Measurements from ENCODE around the gene NRF1.
A peak's percentile ranks its signal among the peaks of the same experiment; 100 is the strongest.
"Not testable (repeated sequence)": the region's sequence is repeated elsewhere in the genome, so short reads cannot be mapped to it uniquely, and the experiment has no call there.

NRF1 gene

DNA sequence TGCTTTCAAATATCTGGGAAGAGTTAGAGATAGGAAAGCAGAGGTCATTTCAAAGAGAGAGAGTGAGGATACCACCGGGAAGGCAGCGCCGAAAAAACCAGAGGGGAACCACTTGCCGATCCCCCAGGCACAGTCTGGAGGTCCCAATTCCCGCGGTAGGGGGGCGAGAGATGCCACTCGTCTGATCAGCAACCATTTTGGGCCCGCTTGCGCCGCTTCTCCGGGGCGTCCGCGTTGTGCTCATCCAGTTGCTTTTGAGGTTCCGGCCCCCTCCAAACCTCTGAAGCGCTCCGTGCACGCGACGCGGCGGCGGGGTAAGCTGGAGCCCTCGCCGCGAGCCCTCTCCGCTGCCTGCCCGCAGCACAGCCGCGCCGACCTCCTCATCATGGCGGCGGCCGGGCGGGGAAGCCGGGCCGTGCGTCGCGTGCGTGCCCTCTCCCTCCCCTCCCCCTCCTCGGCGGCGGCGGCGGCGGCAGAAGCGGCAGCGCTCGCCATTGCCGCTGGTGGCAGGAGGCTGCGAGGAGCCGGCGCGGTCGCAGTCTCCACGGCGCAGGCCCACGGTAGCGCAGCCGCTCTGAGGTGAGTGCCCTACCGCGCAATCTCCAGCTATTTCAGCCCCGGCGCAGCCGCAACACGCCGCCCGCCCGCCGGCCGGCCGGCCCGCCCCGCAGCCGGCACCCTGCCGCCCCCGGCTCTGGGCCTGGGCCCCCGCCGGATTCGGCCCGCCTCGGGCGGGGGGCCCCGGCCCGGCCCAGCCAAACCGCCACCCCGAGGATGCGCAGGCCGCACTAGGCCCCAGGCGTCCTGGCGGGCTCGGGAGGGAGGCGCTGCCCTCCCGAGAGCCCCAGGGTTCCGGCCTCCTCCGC, at the start of gene NRF1:
Gene NRF1, plus strand, starts transcription at position 475 of the 866 bp plus-strand sequence. CDS start 45,632 bp downstream, outside the sequence.
- peak; percentile 92 to 93 for DNase-seq

DNA sequence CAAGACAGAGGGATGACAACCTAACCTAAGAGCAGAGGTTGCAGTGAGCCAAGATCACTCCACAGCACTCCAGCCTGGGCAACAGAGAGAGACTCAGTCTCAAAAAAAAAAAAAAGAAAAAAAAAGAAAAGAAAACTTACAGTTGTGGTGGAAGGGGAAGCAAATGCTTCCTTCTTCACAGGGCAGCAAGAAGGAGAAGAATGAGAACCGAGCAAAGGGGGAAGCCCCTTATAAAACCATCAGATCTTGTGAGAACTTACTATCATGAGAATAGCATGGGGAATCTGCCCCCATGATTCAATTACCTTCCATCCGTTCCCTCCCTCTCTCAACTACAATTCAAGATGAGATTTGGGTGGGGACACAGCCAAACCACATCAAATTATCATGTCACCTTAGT, 45.2 kb upstream of the NRF1 start:
- DNase-seq = not testable (repeated sequence)

DNA sequence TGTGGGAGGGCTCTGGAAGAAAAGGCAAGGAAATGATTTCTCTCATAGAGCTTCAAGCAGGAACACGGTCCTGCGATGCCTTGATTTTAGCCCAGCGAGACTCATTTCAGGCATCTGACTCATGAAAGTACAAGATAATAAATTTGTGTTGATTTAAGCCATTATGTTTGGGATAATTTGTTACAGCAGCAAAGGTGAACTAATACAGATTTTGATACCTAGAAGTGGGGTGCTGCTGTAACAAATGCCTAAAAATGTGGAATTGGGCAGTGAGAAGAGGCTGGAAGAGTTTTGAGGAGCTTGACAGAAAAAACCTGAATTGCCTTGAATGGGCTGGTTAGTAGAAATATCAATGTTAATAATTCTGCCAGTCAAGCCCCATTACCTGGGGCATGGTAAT, 44.1 kb upstream of the NRF1 start:
- no peak for DNase-seq

DNA sequence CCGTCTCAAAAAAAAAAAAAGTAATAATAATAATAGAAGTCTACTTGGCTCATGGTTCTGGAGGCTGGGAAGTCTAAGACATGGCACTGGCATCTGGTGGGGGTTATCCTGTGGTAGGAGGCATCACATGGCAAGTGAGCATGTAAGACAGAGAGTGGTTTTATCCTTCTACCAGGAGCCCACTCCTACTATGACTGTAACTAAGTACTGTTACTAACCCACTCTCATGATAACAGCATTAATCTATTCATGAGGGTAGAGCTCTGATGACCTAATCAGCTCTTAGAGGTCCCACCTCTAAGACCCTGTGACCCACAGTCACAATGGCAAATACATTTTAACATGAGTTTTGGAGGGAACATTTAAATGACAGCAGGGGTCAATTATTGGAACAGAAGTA, 43.3 kb upstream of the NRF1 start:
- DNase-seq = no peak

DNA sequence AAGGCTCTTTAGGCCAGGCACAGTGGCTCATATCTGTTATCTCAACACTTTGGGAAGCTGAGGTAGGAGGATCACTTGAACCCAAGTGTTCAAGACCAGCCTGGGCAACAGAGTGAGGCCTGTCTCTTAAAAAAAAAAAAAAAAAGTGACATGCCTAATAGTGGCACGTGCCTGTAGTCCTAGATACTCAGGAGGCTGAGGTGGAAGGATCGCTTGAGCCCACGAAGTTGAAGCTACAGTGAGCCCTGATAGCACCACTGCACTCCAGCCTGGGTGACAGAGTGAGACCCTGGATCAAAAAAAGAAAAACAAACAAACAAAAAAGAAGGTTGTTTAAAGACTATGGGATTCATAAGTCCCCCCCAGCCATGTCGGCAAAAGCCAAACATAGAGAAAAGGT, 42.2 kb upstream of the NRF1 start:
- DNase-seq = no peak

DNA sequence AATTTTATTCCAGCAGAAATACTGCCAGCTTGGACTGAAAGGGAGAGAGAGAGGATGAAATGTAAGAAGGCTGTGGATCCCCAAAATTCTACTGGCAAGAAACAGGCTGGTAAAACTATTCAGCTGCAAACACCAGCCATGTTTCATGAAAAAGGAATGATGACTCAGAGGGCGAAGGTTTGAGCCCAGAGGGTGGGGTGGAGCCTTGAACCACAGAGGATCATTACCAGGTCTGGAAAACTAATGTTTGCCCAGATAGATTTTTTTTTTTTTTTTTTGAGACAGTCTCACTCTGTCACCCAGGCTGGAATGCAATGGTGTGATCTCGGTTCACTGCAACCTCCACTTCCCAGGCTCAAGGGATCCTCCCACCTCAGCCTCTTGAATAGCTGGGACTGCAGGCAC, 41.7 kb upstream of the NRF1 start:
- DNase-seq = no peak

DNA sequence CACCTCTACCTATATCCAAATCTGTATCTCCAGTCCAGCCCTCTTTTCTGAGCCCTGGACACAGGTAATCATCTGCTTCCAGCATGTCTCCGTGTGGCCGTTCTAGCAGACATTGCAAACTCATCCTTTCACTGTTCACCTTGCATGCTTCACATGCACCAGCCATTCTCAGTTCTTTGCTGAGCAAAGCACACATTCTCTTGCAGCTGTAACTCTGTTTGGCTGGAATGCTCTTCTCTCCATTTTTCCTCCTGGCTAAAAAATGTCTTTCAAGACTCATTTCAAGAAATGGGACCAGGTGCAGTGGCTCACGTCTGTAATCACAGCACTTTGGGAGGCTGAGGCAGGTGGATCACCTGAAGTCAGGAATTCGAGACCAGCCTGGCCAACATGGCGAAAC, 40.3 kb upstream of the NRF1 start:
- no peak for DNase-seq

DNA sequence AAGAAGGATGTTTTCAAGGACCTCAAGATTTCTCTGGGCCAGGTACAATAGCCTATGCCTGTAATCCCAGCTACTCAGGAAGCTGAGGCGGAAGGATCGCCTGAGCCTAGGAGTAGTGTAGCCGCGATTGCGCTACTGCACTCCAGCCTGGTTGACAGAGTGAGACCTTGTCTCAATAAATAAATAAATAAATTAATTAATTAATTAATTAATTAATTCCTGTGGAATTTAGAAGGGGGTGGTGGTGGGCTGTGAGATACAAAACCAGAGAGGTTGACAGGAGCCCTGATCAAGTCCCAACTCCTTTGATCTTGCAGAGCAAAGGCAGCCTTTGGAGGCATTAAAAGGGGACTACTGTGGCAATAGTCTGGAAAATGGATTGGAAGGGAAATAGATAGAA, 39.3 kb upstream of the NRF1 start:
- no peak for DNase-seq

DNA sequence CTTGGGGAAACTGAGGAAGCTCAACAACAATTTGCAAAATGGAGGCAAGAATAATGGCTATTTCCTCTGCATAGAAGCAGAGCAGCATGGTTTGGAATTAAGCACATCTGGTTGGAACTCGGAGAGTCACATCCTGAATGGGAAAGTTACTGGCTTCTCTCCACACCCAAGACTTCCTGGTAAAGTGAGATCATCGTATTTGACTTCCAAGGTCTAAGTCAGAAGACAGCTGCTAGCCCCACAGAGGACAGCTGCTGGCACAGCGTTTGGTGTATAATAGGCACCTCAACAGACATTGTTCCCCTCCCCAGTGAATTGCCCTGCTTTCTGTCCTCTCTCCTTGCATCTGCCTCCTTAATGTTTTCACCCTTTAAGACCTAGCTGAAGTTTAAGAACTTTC, 37.0 kb upstream of the NRF1 start:
- DNase-seq = no peak

DNA sequence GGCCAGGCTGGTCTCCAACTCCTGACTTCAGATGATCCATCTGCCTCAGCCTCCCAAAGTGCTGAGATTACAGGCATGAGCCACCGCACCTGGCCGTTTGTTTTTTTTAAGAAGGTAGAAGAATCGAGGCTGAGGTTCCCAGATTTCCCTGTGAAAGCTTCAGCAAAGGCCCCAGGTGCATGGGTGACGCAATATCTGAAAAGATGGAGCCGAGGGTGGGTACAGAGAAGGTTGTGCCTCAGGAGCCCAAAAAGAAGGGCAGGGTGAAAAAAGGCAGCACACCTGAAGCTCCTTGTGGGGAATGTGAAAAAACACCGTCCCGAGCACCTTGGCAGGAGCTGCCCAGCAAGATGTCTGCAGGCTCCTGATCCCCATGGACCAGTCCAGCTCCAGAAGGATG, 35.8 kb upstream of the NRF1 start:
- DNase-seq = no peak

DNA sequence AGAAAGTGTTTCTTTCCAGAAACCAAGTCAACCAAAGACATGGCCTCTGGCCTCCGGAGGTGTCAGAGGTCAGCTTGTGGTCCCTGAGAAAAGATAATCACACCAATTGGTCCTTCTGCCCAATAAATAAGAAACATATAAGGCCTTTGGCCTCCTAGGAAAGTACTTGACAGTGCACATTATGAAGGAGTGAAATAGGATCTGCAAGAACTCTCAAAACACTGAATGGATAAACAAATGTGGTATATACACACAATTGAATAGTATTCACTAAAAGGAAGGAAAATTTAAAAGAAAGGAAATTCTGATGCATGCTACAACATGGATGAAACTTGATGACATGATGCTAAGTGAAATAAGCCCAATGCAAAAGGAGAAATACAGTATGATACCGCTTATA, 35.4 kb upstream of the NRF1 start:
- no peak for DNase-seq

DNA sequence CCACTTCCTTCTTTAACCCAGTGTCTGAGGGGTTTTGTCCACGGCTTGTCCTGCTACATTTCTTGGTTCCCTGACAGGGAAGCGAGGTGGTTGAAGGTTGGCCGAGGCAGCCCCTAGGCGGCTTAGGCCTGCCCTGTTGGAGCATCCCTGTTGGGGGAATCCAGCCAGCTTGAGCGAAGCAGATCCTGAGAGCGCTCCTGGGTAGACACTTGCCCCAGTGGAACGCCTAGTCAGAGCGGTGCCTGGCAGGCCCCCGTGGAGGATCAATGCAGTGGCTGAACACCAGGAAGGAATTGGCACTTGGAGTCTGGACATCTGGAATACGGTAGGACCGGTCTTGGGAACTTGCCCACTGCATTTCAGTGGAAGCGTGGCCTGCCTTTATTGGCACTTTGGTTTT, 32.7 kb upstream of the NRF1 start:
- no peak for DNase-seq

DNA sequence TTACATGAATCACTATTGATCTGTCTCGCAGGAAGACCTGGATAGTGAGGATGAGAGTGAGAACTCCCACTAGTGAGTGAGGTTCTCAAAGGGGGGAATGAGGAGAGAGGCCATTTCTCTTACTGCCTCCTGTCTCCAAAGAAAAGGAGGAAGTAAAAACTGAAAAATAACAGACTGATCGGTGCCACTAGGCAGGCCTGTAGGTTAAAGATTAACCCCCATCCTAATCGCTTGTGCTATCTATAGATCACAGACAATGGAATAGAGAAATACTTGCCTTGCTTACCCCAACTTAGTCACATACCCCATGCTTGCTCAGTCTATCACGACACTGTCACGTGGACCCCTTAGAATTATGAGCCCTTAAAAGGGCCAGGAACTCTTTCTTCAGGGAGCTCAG, 25.3 kb upstream of the NRF1 start:
- DNase-seq = not testable (repeated sequence)

DNA sequence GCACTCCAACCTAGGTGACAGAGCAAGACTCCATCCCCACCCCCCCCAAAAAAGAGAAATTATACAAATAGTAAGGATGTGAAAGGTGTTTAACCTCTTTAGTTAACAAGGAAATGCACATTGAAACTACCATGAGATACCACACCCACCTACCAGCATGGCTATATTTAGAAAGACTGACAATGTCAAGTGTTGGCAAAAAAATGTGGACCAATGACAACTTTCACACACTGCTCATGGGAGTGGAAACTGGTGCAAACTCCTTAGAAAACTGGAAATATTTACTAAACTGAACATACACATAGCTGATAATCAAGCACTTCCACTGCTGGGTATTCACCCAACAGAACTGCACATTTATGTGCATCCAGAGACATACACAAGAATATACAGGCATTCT, 23.3 kb upstream of the NRF1 start:
- no peak for DNase-seq

DNA sequence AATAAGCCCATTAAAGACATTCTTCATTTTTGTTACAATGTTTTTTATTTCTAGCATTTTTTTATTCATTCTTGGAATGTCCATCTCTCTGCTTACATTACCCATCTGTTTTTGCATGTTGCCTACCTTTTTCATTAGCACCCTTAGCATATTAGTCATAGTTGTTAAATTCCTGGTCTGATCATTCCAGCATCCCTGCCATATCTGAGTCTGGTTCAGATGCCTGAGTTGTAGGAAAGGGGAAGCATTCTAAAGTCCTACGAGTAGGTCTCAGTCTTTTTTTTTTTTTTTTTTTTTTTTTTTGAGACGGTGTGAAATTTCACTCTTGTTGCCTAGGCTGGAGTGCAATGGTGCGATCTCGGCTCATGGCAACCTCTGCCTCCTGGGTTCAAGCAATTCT, 19.7 kb upstream of the NRF1 start:
- DNase-seq = no peak

DNA sequence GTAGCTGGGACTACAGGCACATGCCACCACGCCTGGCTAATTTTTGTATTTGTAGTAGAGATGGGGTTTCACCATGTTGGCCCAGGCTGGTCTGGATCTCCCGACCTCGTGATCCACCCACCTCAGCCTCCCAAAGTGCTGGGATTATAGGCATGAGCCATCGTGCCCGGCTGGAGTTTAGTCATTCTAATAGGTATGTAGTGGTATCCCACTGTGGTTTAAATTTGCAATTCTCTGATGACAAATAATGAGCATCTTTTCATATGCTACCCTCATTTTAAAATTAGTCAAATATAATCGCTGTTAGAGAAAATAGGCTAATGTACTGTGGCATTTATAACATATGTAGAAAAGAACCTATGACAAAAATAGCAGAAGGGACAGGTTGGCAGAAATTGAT, 15.1 kb upstream of the NRF1 start:
- not testable (repeated sequence) for DNase-seq

DNA sequence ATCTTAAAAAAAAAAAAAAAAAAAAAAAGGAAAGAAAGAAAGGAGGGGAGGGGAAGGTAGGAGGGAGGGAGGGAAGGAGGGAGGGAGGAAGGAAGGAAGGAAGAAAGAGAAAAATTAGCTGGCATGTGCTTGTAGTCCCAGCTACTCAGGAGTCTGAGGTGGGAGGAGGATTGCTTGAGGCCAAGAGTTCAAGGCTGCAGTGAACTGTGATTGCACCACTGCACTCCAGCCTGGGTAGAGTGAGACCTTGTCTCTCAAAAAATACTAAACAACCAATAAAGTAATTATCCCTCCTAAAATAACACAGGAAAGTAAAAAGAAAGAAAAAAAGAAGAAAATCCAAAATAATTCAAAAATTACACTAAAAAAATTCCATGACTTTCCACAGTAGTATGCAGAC, 13.8 kb upstream of the NRF1 start:
- no peak for DNase-seq

DNA sequence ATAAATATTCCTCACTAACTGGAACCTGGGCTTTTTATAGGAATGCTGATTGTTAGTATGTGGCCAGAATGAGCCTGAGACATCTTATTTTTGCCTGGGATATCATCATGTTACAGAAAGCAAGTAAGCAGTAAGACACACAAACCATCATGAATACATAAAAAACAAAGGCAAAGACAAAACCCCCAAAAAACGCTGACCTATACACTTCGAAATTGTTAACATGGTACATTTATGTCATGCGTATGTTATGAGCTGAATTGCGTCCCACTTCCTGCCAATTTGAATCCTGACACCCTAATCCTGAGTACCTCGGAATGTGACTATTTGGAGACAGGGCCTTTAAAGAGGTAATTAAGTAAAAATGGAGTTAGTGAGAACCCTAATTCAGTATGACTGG, 12.3 kb upstream of the NRF1 start:
- DNase-seq = no peak

DNA sequence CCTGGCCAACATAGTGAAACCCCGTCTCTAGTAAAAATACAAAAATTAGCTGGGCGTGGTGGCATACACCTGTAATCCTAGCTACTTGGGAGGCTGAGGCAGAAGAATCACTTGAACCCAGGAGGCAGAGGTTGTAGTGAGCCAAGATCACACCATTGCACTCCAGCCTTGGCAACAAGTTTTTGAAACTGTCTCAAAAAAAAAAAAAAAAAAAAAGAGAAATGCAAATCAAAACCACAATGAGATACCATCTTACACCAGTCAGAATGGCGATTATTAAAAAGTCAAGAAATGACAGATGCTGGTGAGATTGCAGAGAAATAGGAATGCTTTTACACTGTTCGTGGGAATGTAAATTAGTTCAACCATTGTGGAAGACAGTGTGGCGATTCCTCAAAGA, 7.9 kb upstream of the NRF1 start:
- DNase-seq = not testable (repeated sequence)

DNA sequence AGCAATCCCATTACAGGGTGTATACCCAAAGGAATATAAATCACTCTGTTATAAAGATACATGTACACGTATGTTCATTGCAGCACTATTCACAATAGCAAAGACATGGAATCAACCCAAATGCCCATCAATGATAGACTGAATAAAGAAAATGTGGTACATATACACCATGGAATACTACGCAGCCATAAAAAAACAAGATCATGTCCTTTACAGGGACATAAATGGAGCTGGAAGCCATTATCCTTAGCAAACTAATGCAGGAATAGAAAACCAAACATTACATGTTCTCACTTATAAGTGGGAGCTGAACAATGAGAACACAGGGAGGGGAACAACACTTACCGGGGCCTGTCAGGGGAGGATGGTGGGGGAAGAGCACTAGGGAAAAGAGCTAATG, 7.5 kb upstream of the NRF1 start:
- DNase-seq = not testable (repeated sequence)

DNA sequence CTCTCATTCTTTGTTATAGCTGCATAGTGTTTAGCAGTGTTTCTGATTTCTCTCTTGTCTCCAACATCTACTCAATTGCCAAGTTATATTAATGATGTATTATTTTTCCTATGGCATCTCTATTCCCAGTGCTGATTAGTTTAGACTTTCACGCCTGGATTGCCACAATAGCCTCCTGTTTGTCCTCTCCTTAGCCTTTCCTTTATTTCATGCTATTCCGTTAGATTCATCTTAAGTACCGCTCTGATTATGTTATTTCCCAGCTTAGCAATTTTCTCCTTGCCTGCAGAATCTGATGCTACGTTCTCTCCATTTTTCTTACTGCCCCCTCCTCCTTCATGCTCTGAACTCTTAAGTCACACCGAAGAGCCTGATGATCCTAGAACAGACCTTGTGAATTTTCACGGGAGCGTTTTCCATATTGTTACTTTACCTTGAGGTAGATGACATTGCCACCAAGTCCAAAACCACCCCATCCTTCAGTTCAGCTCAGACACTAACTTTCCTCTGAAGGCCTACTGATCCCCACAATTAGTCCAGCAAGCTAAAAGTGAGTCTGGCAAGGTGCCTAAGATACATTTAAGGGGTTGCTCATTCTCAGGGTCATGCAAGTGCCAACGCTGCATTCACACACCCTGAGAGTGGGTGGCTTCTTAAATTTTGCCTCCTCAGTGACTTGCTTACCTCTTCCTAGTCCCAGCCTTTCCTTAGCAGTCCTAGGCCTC, 6.6 kb upstream of the NRF1 start:
- DNase-seq = no peak

DNA sequence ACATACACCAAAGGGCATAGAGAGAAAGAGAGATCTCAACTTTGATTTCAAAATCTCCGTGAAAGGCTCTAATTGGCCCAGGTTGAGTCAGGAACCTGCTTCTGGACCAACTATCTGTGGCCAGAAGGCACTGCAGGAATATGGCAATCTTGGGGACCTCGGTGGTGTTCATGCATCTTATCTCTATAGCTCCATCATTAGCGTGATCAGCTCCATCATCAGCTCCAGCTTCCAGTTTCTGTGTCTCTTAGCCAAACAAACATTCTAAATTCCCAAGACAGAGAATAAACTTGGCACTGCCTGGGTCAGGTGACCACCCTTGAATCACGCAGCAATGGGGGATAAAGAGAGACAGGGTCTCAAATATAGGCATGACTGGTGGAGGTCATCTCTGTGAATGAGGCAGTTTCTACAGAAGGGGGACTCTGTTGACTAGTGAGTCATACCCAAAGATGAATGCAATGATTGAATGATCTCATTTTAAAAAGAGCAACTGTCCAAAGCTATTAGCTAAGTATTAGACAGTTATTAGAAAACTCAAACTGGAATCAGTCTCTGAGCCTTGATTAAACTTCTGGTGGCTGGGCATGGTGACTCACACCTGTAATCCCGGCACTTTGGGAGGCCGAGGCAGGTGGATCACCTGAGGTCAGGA, 5.4 kb upstream of the NRF1 start:
- DNase-seq = no peak

DNA sequence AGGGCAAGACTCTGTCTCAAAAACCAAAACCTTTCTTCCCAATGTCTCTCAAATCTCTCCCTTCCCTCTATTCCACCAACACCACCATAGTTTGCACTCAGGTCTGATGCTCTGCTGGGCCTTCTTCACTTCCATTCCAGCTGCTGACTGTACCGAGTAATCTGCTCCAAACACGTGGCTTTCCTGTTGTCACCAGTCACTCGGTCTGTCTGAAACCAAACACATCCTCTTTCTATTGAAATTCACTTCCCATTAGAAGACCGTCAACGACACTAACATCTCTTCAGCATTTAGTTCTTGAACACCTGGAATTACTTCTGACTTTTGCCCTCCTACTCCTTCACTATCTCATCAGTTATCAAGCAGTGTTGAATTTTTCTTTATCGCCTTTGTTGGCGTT, 4.7 kb upstream of the NRF1 start:
- no peak for DNase-seq

All from stimulated activated CD4-positive, alpha-beta T cell treated with anti-CD3 and anti-CD28 coated beads, Interleukin-2, amount 100 ng/mL, for 24 hours (primary cell).